ENCODE data around the gene PNLIPRP1. TPM values are rescaled to one million over a fixed set of nuclear protein-coding genes. Genes with fewer than 3 reads are reported as not detected.

The PNLIPRP1 gene
- total RNA-seq, 1 donor from 2014 or later = not detected

DNA sequence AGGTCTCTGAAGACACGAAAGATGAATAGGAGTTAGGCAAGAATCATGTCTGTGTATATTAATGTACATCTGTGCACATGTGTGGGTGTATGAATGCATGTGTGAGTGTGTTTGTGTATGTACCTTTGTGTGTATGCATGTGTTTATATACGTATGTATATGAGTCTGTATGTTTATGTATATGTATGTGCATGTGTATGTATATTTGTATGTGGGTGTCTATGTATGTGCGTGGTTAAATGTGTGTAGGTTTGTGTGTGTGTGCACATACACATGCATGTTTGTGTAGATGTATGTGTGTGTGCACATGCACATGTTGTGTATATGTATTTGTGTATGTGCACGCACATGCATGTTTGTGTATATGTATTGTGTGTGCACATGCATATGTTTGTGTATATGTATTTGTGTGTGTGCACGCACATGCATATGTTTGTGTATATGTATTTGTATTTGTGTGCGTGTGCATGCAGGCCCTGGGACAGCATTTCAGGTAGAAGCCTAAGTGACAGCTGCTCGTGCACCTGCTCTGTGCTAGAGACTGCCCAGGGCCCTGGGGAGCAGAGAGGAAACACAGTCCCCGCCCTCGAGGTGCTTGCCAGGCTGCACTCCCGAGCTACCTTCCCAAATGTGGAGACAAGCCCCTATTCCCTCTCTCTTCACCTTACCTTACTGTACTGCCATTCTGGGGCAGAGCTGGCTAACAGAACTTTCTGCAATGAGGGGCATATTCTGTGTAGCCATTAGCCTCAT is 12.1 kb downstream of the PNLIPRP1 start:
- no peak for DNase-seq

- DNase-seq = no peak
Measured at GRCh38 chr10:116606061-116606483, 15.3 kb downstream of the PNLIPRP1 start.

DNA sequence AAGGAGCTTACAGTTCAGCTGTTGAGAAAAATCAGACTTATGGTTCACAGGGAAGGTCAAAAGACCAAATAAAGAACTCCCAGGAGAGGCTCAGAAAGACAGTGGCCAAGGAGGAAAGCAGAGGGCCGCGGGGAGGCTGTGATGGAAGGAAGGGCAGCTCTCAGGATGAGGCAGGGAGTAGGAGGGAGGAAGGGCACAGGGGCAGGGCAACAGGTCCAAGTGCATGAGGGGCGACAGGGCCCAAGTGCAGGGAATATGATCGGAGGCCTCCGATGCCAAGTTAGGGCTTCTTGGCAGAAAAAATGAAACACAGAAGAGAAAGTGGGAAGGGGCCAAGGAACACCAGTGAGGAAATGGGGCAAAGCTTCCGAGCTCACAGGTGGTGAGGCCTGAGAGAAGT is 16.6 kb downstream of the PNLIPRP1 start:
- DNase-seq = no peak

GRCh38 chr10:116608686-116609594 is 18.2 kb downstream of the PNLIPRP1 start:
- no peak for DNase-seq

DNA sequence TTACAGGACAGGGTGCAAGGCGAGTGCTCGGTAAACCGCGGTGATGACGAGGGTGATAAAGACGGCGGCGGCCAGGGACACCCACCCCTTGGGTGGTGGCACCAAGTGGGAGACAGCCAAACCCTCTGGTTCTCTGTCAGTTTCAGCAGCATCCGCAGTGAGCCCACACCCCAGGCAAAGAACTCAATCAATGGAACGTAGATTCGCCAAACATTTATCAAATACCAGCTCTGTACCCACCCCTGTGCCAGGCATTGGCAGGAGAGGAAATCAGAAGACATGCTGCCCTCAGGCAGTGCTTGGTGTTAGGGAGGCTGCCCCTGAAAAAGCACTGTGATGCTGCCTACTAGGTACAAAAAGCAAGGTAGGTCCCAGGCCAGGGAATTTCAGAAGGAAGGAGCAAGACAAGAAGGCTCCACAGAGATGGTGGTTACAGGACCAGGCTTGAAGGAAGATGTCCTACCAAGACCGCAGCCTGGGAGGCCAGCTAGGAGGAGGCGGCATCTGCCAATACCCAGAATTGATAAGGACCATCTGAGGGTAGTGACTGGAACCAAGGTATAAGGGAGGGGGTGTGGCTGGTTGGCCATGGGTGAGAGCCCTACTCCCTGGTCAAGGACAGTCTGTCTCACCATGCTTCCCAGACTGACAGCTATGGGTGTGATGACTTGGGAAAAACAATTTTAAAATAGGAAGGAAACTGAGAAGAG is 19.8 kb downstream of the PNLIPRP1 start:
- DNase-seq = no peak

DNA sequence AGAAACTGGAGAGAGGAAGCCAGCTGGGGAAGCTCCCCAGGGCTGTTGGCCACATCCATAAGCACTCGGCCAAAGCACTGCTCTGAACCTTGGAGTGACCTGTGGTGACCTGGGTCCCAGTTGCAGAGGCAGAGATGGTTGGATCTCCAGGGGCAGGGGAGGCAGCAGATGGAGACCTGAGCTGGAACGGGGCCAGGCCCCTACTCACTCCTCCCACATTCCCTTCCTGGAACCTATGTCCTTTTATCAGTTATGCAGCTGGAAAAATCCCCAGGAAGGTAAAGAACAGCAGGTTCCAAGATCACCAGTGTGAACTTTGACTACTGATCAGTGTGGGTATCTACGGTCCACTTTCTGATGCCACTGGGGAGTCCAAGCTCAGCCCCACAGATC is 20.4 kb downstream of the PNLIPRP1 start:
- DNase-seq = no peak

DNA sequence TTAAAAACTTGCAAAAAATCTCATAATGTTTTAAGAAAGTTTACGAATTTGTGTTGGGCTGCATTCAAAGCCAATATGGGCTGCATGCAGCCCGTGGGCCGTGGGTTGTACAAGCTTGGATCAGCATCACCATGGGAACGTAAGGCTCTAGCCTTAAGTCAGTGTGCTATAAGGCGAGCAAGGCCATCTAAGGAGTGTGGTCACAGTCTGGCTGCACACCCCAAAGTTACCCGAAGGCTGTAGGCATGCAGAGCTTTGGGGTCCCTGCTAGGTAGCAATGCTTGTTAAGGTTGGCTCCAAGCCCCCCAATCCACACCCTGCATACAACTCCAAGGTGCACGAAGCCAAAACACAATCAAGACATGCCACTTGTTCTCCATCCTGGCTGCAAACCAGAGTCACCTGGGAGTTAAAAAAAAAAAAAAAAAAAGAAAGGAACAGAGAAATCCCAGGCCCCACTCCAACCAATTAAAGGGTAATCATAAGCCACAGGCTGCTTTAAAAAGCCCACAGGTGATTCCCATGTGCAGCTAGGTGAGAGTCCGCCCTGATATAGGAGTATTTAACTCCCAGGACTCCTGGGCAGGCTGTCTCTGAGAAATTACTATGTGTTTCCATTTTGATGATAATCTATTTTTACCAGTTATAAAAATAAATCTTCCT is 21.5 kb downstream of the PNLIPRP1 start:
- DNase-seq = no peak

- DNase-seq = no peak
Measured at GRCh38 chr10:116613471-116613870, 22.7 kb downstream of the PNLIPRP1 start.

DNA sequence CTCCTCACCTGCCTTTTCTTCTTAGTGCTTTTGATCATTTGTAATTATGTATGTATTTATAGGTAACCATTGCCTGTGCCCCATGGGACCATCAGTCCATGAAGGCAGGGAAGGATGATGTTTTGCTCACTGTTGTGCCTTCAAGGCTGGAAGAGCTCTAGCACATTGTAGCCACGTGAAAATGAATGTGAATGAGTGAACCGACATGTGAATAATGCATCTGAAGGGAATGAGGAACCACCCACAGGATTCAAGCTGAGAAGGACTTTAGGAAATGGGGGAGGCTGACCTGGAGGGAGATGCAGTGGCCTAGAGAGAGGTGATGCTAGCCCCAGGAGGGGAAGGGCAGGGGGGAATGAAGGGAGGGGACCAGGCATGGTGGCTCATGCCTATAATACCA is 24.0 kb downstream of the PNLIPRP1 start:
- no peak for DNase-seq

DNA sequence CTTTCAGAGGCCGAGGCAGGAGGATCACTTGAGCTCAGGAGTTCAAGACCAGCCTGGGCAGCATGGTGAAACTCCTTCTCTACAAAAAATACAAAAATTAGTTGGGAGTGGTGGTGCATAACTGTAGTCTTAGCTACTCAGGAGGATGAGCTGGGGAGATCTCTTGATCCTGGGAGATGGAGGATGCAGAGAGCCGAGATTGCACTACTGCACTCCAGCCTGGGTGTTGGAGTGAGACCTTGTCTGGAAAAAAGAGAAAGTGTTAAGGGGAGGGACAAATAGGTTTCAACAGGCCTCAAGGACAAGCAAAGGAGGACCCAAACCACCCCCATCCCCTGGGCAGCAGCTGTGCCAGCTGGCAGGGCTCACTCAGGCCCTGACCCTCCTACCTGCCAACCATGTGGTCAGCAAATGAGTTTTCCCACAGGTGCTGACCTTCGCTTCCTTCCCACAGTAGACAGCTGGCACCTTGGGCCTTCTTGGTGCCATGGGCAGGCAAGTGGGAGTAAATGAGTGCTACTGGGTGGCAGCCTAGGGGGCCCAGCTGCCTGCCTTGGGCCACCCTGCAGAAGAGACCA is 24.5 kb downstream of the PNLIPRP1 start:
- no peak for DNase-seq

DNA sequence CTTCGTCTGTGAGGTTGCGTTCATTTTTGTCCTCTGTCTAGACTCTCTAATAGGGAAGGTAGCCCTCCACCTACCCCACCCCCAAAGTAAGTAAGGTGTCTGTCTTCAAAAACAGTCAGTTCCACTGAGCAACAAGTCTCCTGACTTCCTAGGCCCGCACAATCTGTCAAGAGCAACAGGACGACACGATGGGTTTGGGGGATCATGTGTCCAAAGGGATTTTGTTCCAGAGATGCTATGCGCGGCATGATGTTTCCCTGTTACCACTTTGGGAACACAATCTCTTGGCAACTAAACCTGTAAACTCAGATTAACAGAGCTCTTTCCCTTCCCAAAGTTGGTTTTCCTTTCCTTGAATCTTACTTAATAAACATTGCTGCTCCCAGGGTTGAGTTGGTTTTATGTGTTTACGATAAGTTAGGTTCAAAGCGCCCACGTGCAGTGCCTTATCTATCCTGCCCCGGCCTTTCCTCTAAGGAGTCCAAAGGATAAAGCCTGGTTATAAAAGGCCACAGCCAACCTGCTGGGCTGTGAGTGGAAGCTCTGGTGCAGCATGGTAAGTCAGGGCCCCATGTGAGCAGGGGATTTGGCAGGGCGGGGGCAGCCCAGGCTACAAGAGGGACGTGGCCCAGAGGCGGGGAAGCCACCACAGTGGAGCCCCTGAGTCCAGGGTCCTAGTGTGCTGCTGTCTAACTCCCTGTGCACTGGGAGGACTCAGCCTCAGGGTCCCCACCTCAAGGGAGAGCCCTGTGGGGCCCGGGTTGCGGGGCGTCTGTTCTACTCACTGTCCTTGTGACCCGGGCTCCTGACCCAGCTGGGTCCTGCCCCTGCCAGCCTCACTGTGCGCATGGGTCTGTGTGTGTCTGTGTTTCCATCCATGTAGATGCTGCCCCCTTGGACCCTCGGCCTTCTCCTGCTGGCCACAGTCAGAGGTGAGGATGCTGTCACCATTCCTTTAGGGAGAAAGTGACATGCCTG is 30.0 kb downstream of the PNLIPRP1 start, which contains the start of gene PNLIPRP2:
PNLIPRP2 (plus strand) TSS at position 531 of the 978 bp plus-strand sequence.
- DNase-seq = no peak

- DNase-seq = no peak
Measured at GRCh38 chr10:116621476-116621875, 30.7 kb downstream of the PNLIPRP1 start.

- no peak for DNase-seq
Measured at GRCh38 chr10:116621934-116622655, 31.3 kb downstream of the PNLIPRP1 start.

DNA sequence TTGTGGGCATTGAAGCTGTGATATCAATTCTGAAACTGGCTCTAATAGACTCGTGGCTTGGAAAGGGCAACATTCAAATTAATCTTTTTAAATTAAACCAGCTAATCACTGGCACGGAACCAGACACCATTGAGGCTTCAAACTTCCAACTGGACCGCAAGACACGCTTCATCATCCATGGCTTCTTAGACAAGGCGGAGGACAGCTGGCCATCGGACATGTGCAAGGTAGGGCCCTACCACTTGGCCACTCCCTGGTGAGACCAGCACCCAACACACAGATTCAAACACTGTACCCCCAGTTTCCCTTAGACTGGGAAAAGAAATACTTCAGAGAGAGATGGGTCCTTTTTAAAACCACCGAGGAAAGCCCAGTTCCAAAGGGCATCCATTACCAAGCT is 35.1 kb downstream of the PNLIPRP1 start:
- DNase-seq = no peak

DNA sequence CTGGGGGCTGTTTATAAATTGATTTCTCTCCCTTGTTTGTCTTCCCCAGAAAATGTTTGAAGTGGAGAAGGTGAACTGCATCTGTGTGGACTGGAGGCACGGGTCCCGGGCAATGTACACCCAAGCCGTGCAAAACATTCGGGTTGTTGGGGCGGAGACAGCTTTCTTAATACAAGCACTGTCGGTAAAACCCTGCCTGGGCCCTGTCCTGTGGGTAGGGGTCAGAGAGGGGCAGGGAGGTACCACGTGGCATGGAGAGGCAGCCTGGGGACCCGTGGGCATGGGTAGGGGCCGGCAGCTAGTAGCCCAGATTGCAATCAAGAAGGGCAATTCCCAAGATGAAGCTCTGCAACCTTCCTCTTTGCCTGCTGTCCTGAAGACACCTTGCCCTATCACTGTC is 36.1 kb downstream of the PNLIPRP1 start:
- DNase-seq = no peak

- DNase-seq = no peak
Measured at GRCh38 chr10:116627386-116627933, 36.7 kb downstream of the PNLIPRP1 start.

DNA sequence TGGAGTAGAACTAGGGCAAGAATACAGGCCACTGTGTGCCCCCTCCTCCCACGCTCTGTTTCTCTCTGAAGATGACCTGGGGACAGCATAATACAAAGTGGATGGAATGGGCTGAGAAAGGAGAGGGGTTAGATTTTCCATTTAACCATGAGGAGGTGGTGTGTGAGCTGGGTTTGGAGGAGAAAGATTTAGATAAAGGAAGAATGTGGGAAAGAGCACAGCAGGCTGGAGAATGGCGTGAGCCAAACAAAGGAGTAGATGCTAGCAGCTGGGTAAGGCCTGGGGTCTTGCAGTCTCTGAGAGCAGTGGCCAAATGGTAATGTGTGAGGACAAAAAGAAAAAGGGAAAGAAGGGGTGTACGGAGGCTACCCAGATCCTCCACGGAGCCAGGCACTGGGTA is 38.6 kb downstream of the PNLIPRP1 start:
- no peak for DNase-seq

- DNase-seq = no peak
Measured at GRCh38 chr10:116630020-116630419, 39.3 kb downstream of the PNLIPRP1 start.

GRCh38 chr10:116631871-116632295 is 41.1 kb downstream of the PNLIPRP1 start:
- no peak for DNase-seq
